Measurements from ENCODE around the gene KATNA1.

DNA sequence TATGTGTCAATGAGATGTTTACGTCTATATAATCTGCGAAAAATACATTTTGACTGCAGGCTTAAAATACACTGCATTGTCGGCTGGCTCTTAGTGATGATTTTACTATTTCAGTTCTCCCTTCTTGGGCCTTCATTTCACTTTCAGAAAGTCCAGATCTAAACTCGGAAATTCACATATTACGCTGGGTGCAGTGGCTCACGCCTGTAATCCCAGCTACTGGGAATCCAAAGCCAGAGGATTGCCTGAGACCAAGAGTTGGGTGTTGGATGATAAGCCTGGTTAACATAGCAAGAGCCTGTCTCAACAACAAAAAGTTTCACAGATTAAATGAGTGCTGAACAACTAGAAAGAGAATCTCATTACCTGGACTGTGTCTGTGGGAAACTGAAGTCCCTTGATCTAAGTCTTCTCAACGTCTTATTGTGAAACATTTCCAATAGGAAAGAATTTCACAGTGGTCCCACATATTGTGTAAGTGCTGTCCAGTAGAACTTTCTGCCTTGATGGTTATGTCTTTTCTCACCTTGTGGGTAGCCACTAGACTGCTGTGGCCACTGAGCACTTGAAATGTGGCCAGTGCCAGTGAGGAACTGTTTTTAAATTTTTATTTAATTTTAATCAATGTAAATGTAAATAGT lies 80.4 kb downstream of the KATNA1 start:
- TF ChIP-seq CTCF (IDR thresholded peaks at IDR 0.05; ENCODE audit: extremely low read depth in 1 of 2, insufficient read depth in 1 of 2, low read depth in 1 of 2, low read length in 2 of 2) (no peak), EZH2 (IDR thresholded peaks at IDR 0.05; ENCODE audit: borderline replicate concordance, low read depth, low read length, severe bottlenecking) (no peak), POLR2A (IDR thresholded peaks at IDR 0.05; ENCODE audit: low read depth, low read length) (no peak), MYC (IDR thresholded peaks at IDR 0.05; ENCODE audit: low read depth, low read length) (no peak), GATA2 (IDR thresholded peaks at IDR 0.05; ENCODE audit: insufficient read depth, insufficient read length, low read depth, low read length) (no peak), FOS (IDR thresholded peaks at IDR 0.05; ENCODE audit: borderline replicate concordance, insufficient read depth, low read length) (no peak), POLR2AphosphoS5 (IDR thresholded peaks at IDR 0.05; ENCODE audit: insufficient read depth, low read depth, low read length) (no peak), JUN (IDR thresholded peaks at IDR 0.05; ENCODE audit: borderline replicate concordance, insufficient read depth, insufficient read length, low read depth) (no peak)
- TF ChIP-seq, protein P1, sequence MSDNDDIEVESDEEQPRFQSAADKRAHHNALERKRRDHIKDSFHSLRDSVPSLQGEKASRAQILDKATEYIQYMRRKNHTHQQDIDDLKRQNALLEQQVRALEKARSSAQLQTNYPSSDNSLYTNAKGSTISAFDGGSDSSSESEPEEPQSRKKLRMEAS (IDR thresholded peaks at IDR 0.05; ENCODE audit: insufficient read depth, insufficient read length): no peak

Measured in endothelial cell of umbilical vein (primary cell).